Keratinocyte (primary cell): Measurements from ENCODE around the gene COG4.

Source experiments
- CTCF ChIP-seq, 3 experiments: IDR thresholded peaks in 1 of 3; conservative IDR thresholded peaks in 1 of 3; optimal IDR thresholded peaks in 1 of 3; 2 replicates in 2 of 3; 3 replicates in 1 of 3; pipeline versions ENCODE3 to v1.5.1; 2011; ENCODE audit warnings: low read length in 3 of 3, mild to moderate bottlenecking in 3 of 3, moderate library complexity in 2 of 3, control low read depth in 1 of 3, inconsistent platforms in 1 of 3; ENCODE audit not compliant: insufficient read depth in 2 of 3; ENCODE audit errors: extremely low read depth in 1 of 3
- EZH2 ChIP-seq: IDR thresholded peaks from one replicate; pipeline ENCODE4 v1.6.1; 2012; ENCODE audit warnings: inconsistent platforms, mild to moderate bottlenecking, low read length, moderate library complexity

- no peak for TF ChIP-seq CTCF (optimal IDR thresholded peaks at IDR 0.05 in 1 of 3, IDR thresholded peaks at IDR 0.05 in 1 of 3, conservative IDR thresholded peaks at IDR 0.05 in 1 of 3; ENCODE audit: extremely low read depth in 1 of 3, insufficient read depth in 2 of 3, low read length in 3 of 3)
- TF ChIP-seq EZH2: no peak
Observed at GRCh38 chr16:70550082-70550481, 26.7 kb upstream of the COG4 start.
